Panc1 (cell line): ENCODE results near the gene SERPINA4. TPM values are rescaled to one million over a fixed set of nuclear protein-coding genes. Genes with fewer than 3 reads are reported as not detected.

ENCODE experiments used
- ATAC-seq: fragments of 200-7000 bp; cut with Tn5 transposase; 2 replicates; pipeline ENCODE4 v1.9.1; 2020; ENCODE audit warnings: mild to moderate bottlenecking, moderate library complexity
- BruUV-seq: library from RNA; stranded (reverse); fragments of 400-500 nt; replicated peaks from 2 replicates; lab custom pipeline; 2021; lab: Mats Ljungman, UMichigan
- CTCF ChIA-PET: fragments of 300-600 bp; sonication (Branson Sonifier 250); formaldehyde crosslinking; loops from one replicate; lab custom pipeline; 2022; ENCODE audit warnings: antibody characterized with exemption; lab: Charles Lee
- POLR2A ChIA-PET: fragments of 300-600 bp; sonication (Branson Sonifier 250); formaldehyde crosslinking; loops from one replicate; lab custom pipeline; 2022; ENCODE audit warnings: antibody characterized with exemption; lab: Charles Lee
- DNase-seq: peaks from one replicate; pipeline ENCODE4 v3.0.0-alpha.2; 2010; ENCODE audit warnings: low read depth, low spot score
- H3K27ac ChIP-seq: 2 replicates; pipeline ENCODE4 v1.5.1; 2011; ENCODE audit warnings: mild to moderate bottlenecking, low read length, inconsistent platforms
- H3K27me3 ChIP-seq: fragments of 200-500 bp; sonication (Bioruptor generic); 2 replicates; pipeline ENCODE4 v1.6.0; 2014; ENCODE audit warnings: low read length, inconsistent platforms; ENCODE audit not compliant: control insufficient read depth, insufficient read depth
- H3K36me3 ChIP-seq: fragments of 200-500 bp; sonication (Bioruptor generic); 2 replicates; pipeline ENCODE4 v1.5.1; 2014; ENCODE audit warnings: inconsistent platforms, mild to moderate bottlenecking, low read length, moderate library complexity; ENCODE audit not compliant: control insufficient read depth, insufficient read depth
- H3K4me1 ChIP-seq: 2 replicates; pipeline ENCODE4 v1.5.1; 2011; ENCODE audit warnings: inconsistent platforms, mild to moderate bottlenecking, low read length, moderate library complexity; ENCODE audit not compliant: control insufficient read depth, insufficient read depth
- H3K4me3 ChIP-seq, 2 experiments: 2 replicates each; pipeline ENCODE4 v1.5.1; 2011 to 2012; ENCODE audit warnings: low read depth in 2 of 2, low read length in 2 of 2, mild to moderate bottlenecking in 2 of 2, inconsistent platforms in 1 of 2, moderate library complexity in 1 of 2
- H3K9me3 ChIP-seq: fragments of 200-500 bp; sonication (Bioruptor generic); 2 replicates; pipeline ENCODE4 v1.5.1; 2014; ENCODE audit warnings: low read depth, mild to moderate bottlenecking, inconsistent platforms, low read length, moderate library complexity; ENCODE audit not compliant: control insufficient read depth, insufficient read depth
- CTCF ChIP-seq: fragments of 450-650 bp; IDR thresholded peaks from 2 replicates; pipeline ENCODE4 v1.5.1; 2017; ENCODE audit warnings: mild to moderate bottlenecking
- POLR2AphosphoS5 ChIP-seq: IDR thresholded peaks from 2 replicates; pipeline ENCODE4 v1.6.1; 2012; ENCODE audit warnings: mild to moderate bottlenecking, low read depth, low read length, moderate library complexity
- REST ChIP-seq, 2 experiments: IDR thresholded peaks; 2 replicates each; pipeline ENCODE4 v1.6.1; 2011 to 2012; ENCODE audit warnings: low read depth in 2 of 2, control low read depth in 1 of 2, low read length in 1 of 2, mild to moderate bottlenecking in 1 of 2, moderate library complexity in 1 of 2; ENCODE audit not compliant: insufficient read depth in 1 of 2
- SIN3A ChIP-seq: IDR thresholded peaks from 2 replicates; pipeline ENCODE4 v1.6.1; 2012; ENCODE audit warnings: low read depth, mild to moderate bottlenecking, low read length, moderate library complexity, borderline replicate concordance; ENCODE audit not compliant: insufficient read depth
- TCF7L2 ChIP-seq: IDR thresholded peaks from 2 replicates; pipeline ENCODE4 v1.6.1; 2011; ENCODE audit warnings: mild to moderate bottlenecking, low read depth, low read length, inconsistent platforms
- in situ Hi-C: cut with HindIII; loops from 2 replicates; pipeline ENCODE4 v1.10.0; 2016; ENCODE audit warnings: low sequenced_read_pairs, low pct_unique_long_range_greater_than_20kb
- intact Hi-C: fragments of 100-400 bp; cut with micrococcal nuclease; formaldehyde crosslinking; loops from one replicate; pipeline ENCODE4 v1.10.0; 2022; ENCODE audit not compliant: unreplicated experiment
- total RNA-seq: library from RNA; stranded (reverse); gene quantifications from one replicate; pipeline ENCODE4 v1.2.1, GENCODE V29; 2021; ENCODE audit not compliant: unreplicated experiment

SERPINA4 gene
- total RNA-seq, 1 experiment from 2014 or later: 0.10 TPM

- TF ChIP-seq SIN3A: no peak
- no peak for TF ChIP-seq POLR2AphosphoS5
- TF ChIP-seq CTCF: no peak
- TF ChIP-seq TCF7L2: no peak
- TF ChIP-seq REST (IDR thresholded peaks at IDR 0.05; ENCODE audit: insufficient read depth in 1 of 2, low read depth in 2 of 2, low read length in 1 of 2): no peak
- Histone ChIP-seq H3K4me1 (no peaks in the 10 kb centered on the region), H3K36me3 (no peaks in the 10 kb centered on the region), H3K27me3 (no peaks in the 10 kb centered on the region), H3K9me3 (no peaks in the 10 kb centered on the region), H3K4me3 (no peak overlapping the region), H3K27ac (no peak overlapping the region)
- ChIA-PET CTCF (no interaction called here), POLR2A (no interaction called here)
- intact Hi-C loops: no loop called here
- ATAC-seq (no peak), DNase-seq (no peak)
- no TSS peak for BruUV-seq
- in situ Hi-C loops: no loop called here
Observed at GRCh38 chr14:94562941-94563883, 2.0 kb downstream of the SERPINA4 start.

- Histone ChIP-seq H3K27me3 (no peaks in the 10 kb centered on the region), H3K4me3 (no peak overlapping the region), H3K9me3 (no peaks in the 10 kb centered on the region), H3K36me3 (no peaks in the 10 kb centered on the region), H3K4me1 (no peaks in the 10 kb centered on the region), H3K27ac (no peak overlapping the region)
- no peak for DNase-seq
- TF ChIP-seq REST (IDR thresholded peaks at IDR 0.05; ENCODE audit: insufficient read depth in 1 of 2, low read depth in 2 of 2, low read length in 1 of 2) (no peak), SIN3A (no peak), CTCF (no peak), POLR2AphosphoS5 (no peak), TCF7L2 (no peak)
- intact Hi-C loops (no loop called here), in situ Hi-C loops (no loop called here)
- CTCF ChIA-PET: no interaction called here
- no peak for ATAC-seq
- POLR2A ChIA-PET: no interaction called here
- no TSS peak for BruUV-seq
Observed at GRCh38 chr14:94564381-94564780, 3.1 kb downstream of the SERPINA4 start.
